Choroid plexus epithelial cell (primary cell): ENCODE results near the gene PSENEN.

ENCODE experiments used
- DNase-seq: peaks from one replicate; pipeline ENCODE4 v3.0.0-alpha.2; 2010; ENCODE audit warnings: low read depth
- H3K4me3 ChIP-seq: 2 replicates; pipeline ENCODE4 v1.5.1; 2011; ENCODE audit warnings: low read depth, mild to moderate bottlenecking, control low read depth, low read length, moderate library complexity
- TF ChIP-seq, protein P1 (sequence below): conservative IDR thresholded peaks from 2 replicates; pipeline ENCODE4 v1.5.1; 2011; ENCODE audit warnings: low read depth, mild to moderate bottlenecking, control low read depth, inconsistent platforms, low read length, moderate library complexity

Gene PSENEN

DNA sequence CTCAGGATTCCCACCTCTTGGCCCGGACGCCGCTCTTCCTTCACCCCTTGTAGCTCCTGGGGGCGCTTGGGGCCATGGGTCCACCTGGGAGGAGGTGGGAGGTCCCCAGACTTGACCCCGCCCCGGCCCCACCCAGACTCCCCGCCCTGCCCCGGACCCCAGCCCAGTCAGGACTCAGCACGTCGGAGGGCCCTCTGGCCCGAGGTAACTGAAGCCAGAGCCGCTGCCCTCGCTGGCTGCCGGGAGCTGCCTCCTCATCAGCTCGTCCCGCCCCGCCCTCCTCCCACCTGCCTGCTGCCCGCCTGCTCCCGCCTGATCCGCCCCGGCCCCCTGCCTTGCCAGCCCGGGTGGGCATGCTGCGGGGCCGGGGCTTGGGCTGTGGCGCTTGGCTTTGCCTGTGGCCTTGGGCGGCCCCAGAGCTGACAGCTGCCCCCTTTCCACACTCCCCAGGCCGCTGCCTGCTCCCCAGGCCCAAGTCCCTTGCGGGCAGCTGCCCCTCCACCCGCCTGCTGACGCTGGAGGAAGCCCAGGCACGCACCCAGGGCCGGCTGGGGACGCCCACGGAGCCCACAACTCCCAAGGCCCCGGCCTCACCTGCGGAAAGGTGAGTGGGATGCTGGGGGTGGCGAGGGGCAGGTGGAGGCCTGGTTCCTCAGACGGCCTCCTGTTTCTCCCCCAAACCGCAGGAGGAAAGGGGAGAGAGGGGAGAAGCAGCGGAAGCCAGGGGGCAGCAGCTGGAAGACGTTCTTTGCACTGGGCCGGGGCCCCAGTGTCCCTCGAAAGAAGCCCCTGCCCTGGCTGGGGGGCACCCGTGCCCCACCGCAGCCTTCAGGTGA, 39.3 kb downstream of the PSENEN start:
- no peak for DNase-seq
- H3K4me3 ChIP-seq = no peak overlapping the region
- TF ChIP-seq, protein P1, sequence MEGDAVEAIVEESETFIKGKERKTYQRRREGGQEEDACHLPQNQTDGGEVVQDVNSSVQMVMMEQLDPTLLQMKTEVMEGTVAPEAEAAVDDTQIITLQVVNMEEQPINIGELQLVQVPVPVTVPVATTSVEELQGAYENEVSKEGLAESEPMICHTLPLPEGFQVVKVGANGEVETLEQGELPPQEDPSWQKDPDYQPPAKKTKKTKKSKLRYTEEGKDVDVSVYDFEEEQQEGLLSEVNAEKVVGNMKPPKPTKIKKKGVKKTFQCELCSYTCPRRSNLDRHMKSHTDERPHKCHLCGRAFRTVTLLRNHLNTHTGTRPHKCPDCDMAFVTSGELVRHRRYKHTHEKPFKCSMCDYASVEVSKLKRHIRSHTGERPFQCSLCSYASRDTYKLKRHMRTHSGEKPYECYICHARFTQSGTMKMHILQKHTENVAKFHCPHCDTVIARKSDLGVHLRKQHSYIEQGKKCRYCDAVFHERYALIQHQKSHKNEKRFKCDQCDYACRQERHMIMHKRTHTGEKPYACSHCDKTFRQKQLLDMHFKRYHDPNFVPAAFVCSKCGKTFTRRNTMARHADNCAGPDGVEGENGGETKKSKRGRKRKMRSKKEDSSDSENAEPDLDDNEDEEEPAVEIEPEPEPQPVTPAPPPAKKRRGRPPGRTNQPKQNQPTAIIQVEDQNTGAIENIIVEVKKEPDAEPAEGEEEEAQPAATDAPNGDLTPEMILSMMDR = no peak

DNA sequence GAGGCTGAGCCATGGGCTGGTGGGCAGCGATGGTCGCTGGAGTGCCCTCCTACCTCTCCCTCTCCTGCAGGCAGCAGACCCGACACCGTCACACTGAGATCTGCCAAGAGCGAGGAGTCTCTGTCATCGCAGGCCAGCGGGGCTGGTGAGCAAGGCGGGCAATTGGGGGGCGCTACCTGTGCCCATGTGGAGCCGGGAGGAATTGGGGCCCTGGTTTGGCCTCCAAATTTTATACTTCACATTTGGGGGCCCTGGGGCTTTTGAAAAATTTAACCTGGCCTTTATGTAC, 39.8 kb downstream of the PSENEN start:
- DNase-seq = no peak
- TF ChIP-seq, protein P1 = no peak
- no peak overlapping the region for H3K4me3 ChIP-seq

DNA sequence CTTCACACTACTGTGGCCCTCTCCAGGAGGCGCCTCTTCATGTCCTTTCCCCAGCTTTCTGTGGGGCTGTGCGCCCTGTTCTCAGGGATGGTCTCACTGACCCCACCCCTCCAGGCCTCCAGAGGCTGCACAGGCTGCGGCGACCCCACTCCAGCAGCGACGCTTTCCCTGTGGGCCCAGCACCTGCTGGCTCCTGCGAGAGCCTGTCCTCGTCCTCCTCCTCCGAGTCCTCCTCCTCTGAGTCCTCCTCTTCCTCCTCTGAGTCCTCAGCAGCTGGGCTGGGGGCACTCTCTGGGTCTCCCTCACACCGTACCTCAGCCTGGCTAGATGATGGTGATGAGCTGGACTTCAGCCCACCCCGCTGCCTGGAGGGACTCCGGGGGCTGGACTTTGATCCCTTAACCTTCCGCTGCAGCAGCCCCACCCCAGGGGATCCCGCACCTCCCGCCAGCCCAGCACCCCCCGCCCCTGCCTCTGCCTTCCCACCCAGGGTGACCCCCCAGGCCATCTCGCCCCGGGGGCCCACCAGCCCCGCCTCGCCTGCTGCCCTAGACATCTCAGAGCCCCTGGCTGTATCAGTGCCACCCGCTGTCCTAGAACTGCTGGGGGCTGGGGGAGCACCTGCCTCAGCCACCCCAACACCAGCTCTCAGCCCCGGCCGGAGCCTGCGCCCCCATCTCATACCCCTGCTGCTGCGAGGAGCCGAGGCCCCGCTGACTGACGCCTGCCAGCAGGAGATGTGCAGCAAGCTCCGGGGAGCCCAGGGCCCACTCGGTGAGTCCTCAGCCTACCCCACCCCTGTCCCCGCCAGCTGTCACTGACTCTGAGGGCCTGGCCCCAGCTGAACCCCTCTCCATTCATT, 41.1 kb downstream of the PSENEN start:
- no peak for DNase-seq
- H3K4me3 ChIP-seq = no peak overlapping the region
- TF ChIP-seq, protein P1 = no peak

DNA sequence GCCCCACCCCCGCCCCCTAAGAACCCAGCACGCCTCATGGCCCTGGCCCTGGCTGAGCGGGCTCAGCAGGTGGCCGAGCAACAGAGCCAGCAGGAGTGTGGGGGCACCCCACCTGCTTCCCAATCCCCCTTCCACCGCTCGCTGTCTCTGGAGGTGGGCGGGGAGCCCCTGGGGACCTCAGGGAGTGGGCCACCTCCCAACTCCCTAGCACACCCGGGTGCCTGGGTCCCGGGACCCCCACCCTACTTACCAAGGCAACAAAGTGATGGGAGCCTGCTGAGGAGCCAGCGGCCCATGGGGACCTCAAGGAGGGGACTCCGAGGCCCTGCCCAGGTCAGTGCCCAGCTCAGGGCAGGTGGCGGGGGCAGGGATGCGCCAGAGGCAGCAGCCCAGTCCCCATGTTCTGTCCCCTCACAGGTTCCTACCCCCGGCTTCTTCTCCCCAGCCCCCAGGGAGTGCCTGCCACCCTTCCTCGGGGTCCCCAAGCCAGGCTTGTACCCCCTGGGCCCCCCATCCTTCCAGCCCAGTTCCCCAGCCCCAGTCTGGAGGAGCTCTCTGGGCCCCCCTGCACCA, 41.9 kb downstream of the PSENEN start:
- H3K4me3 ChIP-seq = no peak overlapping the region
- DNase-seq = no peak
- TF ChIP-seq, protein P1 = no peak

DNA sequence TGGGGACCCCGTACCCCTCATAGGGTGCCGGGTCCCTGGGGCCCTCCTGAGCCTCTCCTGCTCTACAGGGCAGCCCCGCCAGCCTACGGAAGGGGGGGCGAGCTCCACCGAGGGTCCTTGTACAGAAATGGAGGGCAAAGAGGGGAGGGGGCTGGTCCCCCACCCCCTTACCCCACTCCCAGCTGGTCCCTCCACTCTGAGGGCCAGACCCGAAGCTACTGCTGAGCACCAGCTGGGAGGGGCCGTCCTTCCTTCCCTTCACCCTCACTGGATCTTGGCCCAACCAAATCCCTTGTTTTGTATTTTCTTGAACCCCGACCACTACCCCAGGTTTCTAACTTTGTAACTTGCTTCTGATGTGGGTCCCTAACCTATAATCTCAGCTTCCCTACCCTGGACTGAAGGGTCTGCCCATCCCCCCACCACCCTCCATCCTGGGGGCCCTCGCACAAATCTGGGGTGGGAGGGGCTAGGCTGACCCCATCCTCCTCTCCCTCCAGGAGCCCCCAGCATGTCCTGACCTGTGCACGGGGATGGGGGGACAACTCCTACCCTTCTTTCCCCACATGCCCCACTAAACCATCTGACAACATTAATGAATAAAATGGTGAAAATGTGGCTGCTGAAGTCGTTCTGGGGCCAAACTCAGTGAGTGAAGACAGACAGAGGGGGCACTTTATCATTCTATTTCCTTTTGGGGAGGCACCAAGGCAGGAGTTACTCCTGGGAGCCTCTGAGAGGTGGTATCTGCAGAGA, 42.9 kb downstream of the PSENEN start:
- H3K4me3 ChIP-seq = no peak overlapping the region
- TF ChIP-seq, protein P1 = no peak
- no peak for DNase-seq

DNA sequence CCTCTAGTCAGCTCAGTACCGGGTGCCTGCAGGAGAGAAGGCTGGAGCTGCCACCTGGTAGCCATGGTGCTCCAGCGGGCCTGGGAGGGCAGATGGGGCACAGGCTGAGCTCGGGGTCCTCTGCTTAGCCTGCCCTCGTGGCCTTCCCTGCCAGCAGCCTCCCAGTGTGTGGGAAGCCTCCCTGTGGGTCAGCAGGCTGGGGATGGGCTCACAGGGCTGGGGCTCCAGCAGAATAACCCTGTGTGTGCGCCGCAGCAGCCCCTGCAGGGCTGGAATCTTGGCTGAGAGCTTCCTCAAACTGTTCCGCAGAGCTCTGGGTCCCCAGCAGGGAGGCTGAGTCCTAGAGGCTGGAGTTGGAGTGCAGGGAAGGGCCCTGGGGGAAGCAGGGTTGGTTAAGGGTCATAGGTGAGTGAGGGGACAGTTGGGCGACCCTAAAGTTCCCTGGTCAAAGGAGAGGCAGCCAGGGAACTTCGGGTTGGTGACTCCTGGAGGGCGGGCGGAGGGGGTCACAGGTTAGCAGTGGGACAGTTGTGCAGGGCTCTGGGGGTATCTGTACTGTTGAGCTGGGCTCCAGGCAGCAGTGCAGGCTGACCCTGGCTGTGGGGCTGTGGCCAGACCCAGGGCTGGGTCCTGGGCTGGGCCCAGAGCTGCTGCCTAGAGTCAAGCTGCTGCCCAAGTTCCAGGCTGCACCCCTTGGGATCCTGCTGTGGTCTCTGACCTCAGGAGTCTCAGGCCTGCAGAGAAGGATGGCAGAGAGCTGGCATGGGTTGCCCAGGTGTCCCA, 43.9 kb downstream of the PSENEN start:
- H3K4me3 ChIP-seq = no peak overlapping the region
- TF ChIP-seq, protein P1 = no peak
- DNase-seq = no peak
